Measurements from ENCODE around the gene REL.

Gene REL

GRCh38 chr2:60868589-60869273, 12.6 kb upstream of the REL start:
- TF ChIP-seq USF1 (IDR thresholded peaks at IDR 0.05) (no peak), EP300 (IDR thresholded peaks at IDR 0.05; ENCODE audit: borderline replicate concordance) (no peak), EGR1 (IDR thresholded peaks at IDR 0.05) (no peak), RAD21 (IDR thresholded peaks at IDR 0.05; ENCODE audit: low read depth) (no peak)

GRCh38 chr2:60872510-60872928, 8.9 kb upstream of the REL start:
- TF ChIP-seq TEAD4 (IDR thresholded peaks at IDR 0.05): no peak
- no peak for TF ChIP-seq USF1 (IDR thresholded peaks at IDR 0.05)
- no peak for TF ChIP-seq YY1 (IDR thresholded peaks at IDR 0.05; ENCODE audit: low read depth)
- TF ChIP-seq REST (IDR thresholded peaks at IDR 0.05; ENCODE audit: low read depth): no peak
- no peak for TF ChIP-seq FOXM1 (IDR thresholded peaks at IDR 0.05; ENCODE audit: borderline replicate concordance, low read depth)
- TF ChIP-seq TAF1 (IDR thresholded peaks at IDR 0.05; ENCODE audit: low read depth): no peak
- TF ChIP-seq CREB1 (IDR thresholded peaks at IDR 0.05; ENCODE audit: low read depth): no peak
- no peak for TF ChIP-seq NFIC (IDR thresholded peaks at IDR 0.05)

GRCh38 chr2:60873381-60873780, 8.0 kb upstream of the REL start:
- TF ChIP-seq NFIC (IDR thresholded peaks at IDR 0.05) (no peak), TEAD4 (IDR thresholded peaks at IDR 0.05) (no peak), RAD21 (IDR thresholded peaks at IDR 0.05; ENCODE audit: low read depth) (no peak), EP300 (IDR thresholded peaks at IDR 0.05; ENCODE audit: borderline replicate concordance) (no peak), TCF12 (IDR thresholded peaks at IDR 0.05; ENCODE audit: low read depth) (no peak)

- TF ChIP-seq YY1 (IDR thresholded peaks at IDR 0.05; ENCODE audit: low read depth): no peak
- no peak for TF ChIP-seq REST (IDR thresholded peaks at IDR 0.05; ENCODE audit: low read depth)
- TF ChIP-seq FOXM1 (IDR thresholded peaks at IDR 0.05; ENCODE audit: borderline replicate concordance, low read depth): no peak
Measured at GRCh38 chr2:60875520-60875919, 5.9 kb upstream of the REL start.

- TF ChIP-seq EP300 (IDR thresholded peaks at IDR 0.05; ENCODE audit: borderline replicate concordance): no peak
- no peak for TF ChIP-seq YY1 (IDR thresholded peaks at IDR 0.05; ENCODE audit: low read depth)
- no peak for TF ChIP-seq RAD21 (IDR thresholded peaks at IDR 0.05; ENCODE audit: low read depth)
- TF ChIP-seq MAX (IDR thresholded peaks at IDR 0.05): no peak
- no peak for TF ChIP-seq EGR1 (IDR thresholded peaks at IDR 0.05)
- TF ChIP-seq TEAD4 (IDR thresholded peaks at IDR 0.05): no peak
- no peak for TF ChIP-seq CEBPB (IDR thresholded peaks at IDR 0.05)
- no peak; the same call in 1 of the 2 replicates for TF ChIP-seq ZBTB7A (IDR thresholded peaks at IDR 0.05; ENCODE audit: low read depth)
- TF ChIP-seq TAF1 (IDR thresholded peaks at IDR 0.05; ENCODE audit: low read depth): no peak
- TF ChIP-seq FOXM1 (IDR thresholded peaks at IDR 0.05; ENCODE audit: borderline replicate concordance, low read depth): no peak
- no peak for TF ChIP-seq CREB1 (IDR thresholded peaks at IDR 0.05; ENCODE audit: low read depth)
- no peak for TF ChIP-seq TCF12 (IDR thresholded peaks at IDR 0.05; ENCODE audit: low read depth)
- TF ChIP-seq USF1 (IDR thresholded peaks at IDR 0.05): no peak
- no peak for TF ChIP-seq REST (IDR thresholded peaks at IDR 0.05; ENCODE audit: low read depth)
- no peak for TF ChIP-seq NFIC (IDR thresholded peaks at IDR 0.05)
Measured at GRCh38 chr2:60880643-60881046, 729 bp upstream of the REL start.
